Type B pancreatic cell (in vitro differentiated cells): ENCODE data around the gene PDE8B. TPM values are rescaled to one million over a fixed set of nuclear protein-coding genes. Genes with fewer than 3 reads are reported as not detected.

Experiments
- DNase-seq: peaks from one replicate; pipeline ENCODE4 v3.0.0; 2021; ENCODE audit warnings: mixed read lengths; ENCODE audit not compliant: unreplicated experiment; ENCODE audit errors: extremely low spot score
- H3K27ac Mint-ChIP-seq: 2 replicates; pipeline ENCODE4 v1.8.0; 2021; ENCODE audit warnings: mild to moderate bottlenecking, mixed read lengths
- H3K27me3 Mint-ChIP-seq: 2 replicates; pipeline ENCODE4 v1.8.0; 2021; ENCODE audit warnings: mixed read lengths
- H3K36me3 Mint-ChIP-seq: 2 replicates; pipeline ENCODE4 v1.8.0; 2021; ENCODE audit warnings: mixed read lengths
- H3K4me1 Mint-ChIP-seq: one replicate; pipeline ENCODE4 v1.8.0; 2021; ENCODE audit warnings: mixed read lengths; ENCODE audit not compliant: unreplicated experiment
- H3K4me3 Mint-ChIP-seq: 2 replicates; pipeline ENCODE4 v1.8.0; 2021; ENCODE audit warnings: mild to moderate bottlenecking, mixed read lengths
- H3K9me3 Mint-ChIP-seq: 2 replicates; pipeline ENCODE4 v1.8.0; 2021; ENCODE audit warnings: mixed read lengths
- total RNA-seq: library from RNA; stranded (reverse); gene quantifications from 2 replicates; pipeline ENCODE4 v1.2.1, GENCODE V29; 2021; ENCODE audit warnings: low replicate concordance
- TF ChIP-seq, protein P1 (sequence below): fragments of 200-600 bp; sonication (generic); conservative IDR thresholded peaks from 2 replicates; pipeline ENCODE4 v1.5.0; 2021; ENCODE audit warnings: antibody characterized with exemption, mild to moderate bottlenecking

Gene PDE8B
- total RNA-seq, 1 donor from 2014 or later: 16.7 TPM

DNA sequence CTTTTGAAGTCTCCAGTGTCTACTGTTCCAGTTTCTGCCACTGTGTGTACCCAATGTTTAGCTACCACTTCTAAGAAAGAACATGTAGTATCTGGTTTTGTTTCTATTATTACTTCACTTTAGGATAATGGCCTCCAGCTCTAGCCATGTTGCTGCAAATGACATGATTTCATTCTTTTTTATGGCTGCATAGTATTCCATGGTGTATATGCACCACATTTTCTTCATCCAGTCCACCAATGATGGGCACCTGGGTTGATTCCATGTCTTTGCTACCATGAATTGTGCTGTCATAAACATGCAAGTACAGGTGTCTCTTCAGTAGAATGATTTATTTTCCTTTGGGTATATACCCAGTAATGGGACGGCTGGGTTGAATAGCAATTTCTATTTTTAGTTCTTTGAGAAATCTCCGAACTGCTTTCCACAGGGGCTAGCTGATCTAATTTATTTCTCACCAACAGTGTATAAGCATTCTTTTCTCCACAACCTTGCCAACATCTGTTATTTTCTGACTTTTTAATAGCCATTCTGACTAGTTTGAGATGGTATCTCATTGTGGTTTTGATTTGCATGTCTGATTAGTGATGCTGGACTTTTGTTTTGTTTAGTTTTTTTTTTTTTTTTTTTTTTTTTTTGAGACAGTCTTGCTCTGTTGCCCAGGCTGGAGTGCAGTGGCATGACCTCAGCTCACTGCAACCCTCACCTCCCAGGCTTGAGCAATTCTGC, 212.7 kb downstream of the PDE8B start:
- no peaks in the 10 kb centered on the region for H3K9me3 Mint-ChIP-seq
- peaks cover 5% of the 10 kb centered on the region for H3K4me1 Mint-ChIP-seq
- TF ChIP-seq, protein P1, sequence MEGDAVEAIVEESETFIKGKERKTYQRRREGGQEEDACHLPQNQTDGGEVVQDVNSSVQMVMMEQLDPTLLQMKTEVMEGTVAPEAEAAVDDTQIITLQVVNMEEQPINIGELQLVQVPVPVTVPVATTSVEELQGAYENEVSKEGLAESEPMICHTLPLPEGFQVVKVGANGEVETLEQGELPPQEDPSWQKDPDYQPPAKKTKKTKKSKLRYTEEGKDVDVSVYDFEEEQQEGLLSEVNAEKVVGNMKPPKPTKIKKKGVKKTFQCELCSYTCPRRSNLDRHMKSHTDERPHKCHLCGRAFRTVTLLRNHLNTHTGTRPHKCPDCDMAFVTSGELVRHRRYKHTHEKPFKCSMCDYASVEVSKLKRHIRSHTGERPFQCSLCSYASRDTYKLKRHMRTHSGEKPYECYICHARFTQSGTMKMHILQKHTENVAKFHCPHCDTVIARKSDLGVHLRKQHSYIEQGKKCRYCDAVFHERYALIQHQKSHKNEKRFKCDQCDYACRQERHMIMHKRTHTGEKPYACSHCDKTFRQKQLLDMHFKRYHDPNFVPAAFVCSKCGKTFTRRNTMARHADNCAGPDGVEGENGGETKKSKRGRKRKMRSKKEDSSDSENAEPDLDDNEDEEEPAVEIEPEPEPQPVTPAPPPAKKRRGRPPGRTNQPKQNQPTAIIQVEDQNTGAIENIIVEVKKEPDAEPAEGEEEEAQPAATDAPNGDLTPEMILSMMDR: no peak
- H3K36me3 Mint-ChIP-seq: peaks cover 20% of the 10 kb centered on the region
- H3K27me3 Mint-ChIP-seq: no peaks in the 10 kb centered on the region
- no peak overlapping the region for H3K27ac Mint-ChIP-seq
- no peak for DNase-seq
- H3K4me3 Mint-ChIP-seq: no peak overlapping the region

DNA sequence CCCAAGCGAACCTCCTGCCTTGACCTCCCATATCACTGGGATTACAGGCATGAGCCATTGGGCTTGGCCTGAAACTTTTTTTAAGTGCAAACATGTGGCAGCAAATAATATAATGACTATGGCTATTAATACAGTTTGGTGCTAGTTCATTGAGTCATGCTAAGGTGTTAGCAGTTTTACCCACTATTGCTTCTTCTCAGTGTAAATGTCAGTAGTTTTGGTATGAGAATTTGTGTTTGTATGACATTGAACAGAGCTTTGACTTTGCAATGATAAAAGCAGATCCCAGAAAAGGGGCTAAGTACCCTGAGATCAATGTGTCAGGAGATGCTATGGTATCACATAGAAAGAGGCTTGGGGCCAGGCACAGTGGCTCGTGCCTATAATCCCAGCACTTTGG, 214.4 kb downstream of the PDE8B start:
- Mint-ChIP-seq H3K4me1 (no peaks in the 10 kb centered on the region), H3K9me3 (no peaks in the 10 kb centered on the region), H3K27me3 (no peaks in the 10 kb centered on the region), H3K4me3 (no peak overlapping the region), H3K36me3 (peaks cover 23% of the 10 kb centered on the region), H3K27ac (peak overlapping the region; percentile 91)
- DNase-seq: no peak
- TF ChIP-seq, protein P1: no peak

DNA sequence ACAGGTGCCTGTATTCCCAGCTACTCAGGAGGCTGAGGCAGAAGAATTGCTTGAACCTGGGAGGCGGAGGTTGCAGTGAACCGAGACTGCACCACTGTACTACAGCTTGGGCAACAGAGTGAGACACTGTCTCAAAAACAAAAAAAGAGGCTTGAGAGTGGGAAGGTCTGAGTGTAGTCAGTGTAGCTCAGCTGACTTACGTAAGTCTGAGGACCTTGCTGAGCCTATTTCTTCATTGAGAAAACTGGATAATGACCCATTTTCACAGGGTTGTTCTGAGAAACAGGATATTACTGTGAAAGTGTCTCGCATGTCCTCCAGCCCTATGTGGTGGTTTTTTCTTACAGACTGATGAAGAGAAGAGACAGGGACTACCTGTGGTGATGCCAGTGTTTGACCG, 214.9 kb downstream of the PDE8B start:
- Mint-ChIP-seq H3K4me3 (no peak overlapping the region), H3K27me3 (no peaks in the 10 kb centered on the region), H3K9me3 (no peaks in the 10 kb centered on the region), H3K36me3 (peaks cover 25% of the 10 kb centered on the region), H3K27ac (peak overlapping the region; percentile 91), H3K4me1 (no peaks in the 10 kb centered on the region)
- no peak for DNase-seq
- TF ChIP-seq, protein P1: no peak

DNA sequence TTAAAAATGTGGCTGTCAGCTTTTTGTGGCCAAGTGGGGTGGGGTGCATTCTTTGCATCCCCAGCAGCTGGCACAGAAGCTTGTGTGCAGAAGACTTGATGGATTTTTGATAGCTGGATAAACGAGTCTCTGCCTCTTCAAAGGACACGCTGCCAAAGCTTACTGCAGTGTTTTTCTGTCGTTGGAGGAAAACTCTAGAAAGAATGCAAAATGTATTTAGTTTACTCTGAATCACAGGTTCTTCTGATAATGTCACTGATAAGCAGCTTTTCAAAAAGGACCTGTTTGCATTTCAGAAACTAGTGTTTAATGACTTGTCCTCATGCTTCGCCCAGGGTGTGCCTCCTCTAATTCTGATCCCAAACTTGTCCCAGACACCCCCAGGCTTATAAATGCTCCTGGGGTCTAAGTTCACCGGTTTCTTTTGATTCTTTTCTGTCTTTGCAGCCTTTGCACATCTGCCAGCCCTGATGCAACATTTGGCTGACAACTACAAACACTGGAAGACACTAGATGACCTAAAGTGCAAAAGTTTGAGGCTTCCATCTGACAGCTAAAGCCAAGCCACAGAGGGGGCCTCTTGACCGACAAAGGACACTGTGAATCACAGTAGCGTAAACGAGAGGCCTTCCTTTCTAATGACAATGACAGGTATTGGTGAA, 215.6 kb downstream of the PDE8B start:
- TF ChIP-seq, protein P1: no peak
- Mint-ChIP-seq H3K4me1 (no peaks in the 10 kb centered on the region), H3K4me3 (peak overlapping the region; percentile 22), H3K36me3 (peaks cover 27% of the 10 kb centered on the region), H3K27me3 (no peaks in the 10 kb centered on the region), H3K27ac (peak overlapping the region; percentile 91), H3K9me3 (no peaks in the 10 kb centered on the region)
- no peak for DNase-seq

DNA sequence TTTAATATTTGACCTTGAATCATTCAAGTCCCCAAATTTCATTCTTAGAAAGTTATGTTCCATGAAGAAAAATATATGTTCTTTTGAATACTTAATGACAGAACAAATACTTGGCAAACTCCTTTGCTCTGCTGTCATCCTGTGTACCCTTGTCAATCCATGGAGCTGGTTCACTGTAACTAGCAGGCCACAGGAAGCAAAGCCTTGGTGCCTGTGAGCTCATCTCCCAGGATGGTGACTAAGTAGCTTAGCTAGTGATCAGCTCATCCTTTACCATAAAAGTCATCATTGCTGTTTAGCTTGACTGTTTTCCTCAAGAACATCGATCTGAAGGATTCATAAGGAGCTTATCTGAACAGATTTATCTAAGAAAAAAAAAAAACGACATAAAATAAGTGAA, 216.2 kb downstream of the PDE8B start:
- peak overlapping the region; percentile 91 for H3K27ac Mint-ChIP-seq

More for the DNA sequence above, 216.2 kb downstream of the PDE8B start:
- Mint-ChIP-seq H3K4me3 (no peak overlapping the region), H3K9me3 (no peaks in the 10 kb centered on the region), H3K27me3 (no peaks in the 10 kb centered on the region), H3K4me1 (no peaks in the 10 kb centered on the region), H3K36me3 (peaks cover 30% of the 10 kb centered on the region)
- TF ChIP-seq, protein P1: no peak
- no peak for DNase-seq
